Prostate gland (tissue), 2 donors: ENCODE data around the gene PRAMEF20. TPM values are rescaled to one million over a fixed set of nuclear protein-coding genes. Genes with fewer than 3 reads are reported as not detected.
"Not testable (repeated sequence)": the region's sequence is repeated elsewhere in the genome, so short reads cannot be mapped to it uniquely, and the experiment has no call there.

Source experiments
- DNase-seq: peaks from one replicate; pipeline ENCODE4 v3.0.0-alpha.2; 2019; ENCODE audit warnings: low spot score
- H3K27ac ChIP-seq, 2 donors: fragments of 200-600 bp; sonication (generic); 2 replicates each; pipeline ENCODE4 v1.5.1; 2017 to 2019
- H3K27me3 ChIP-seq: fragments of 200-600 bp; sonication (generic); replicated peaks from 2 replicates; pipeline ENCODE4 v1.5.1; 2019; ENCODE audit not compliant: insufficient read depth
- H3K36me3 ChIP-seq, 2 donors: fragments of 200-600 bp; sonication (generic); 1 replicate in 1 of 2; 2 replicates in 1 of 2; pipeline versions ENCODE4 v1.5.1 to v1.8.1; 2017 to 2019
- H3K4me1 ChIP-seq: fragments of 200-600 bp; sonication (generic); replicated peaks from 2 replicates; pipeline ENCODE4 v1.5.1; 2019
- H3K4me3 ChIP-seq, 2 donors: fragments of 200-600 bp; sonication (generic); 2 replicates each; pipeline ENCODE4 v1.5.1; 2017 to 2019
- H3K9me3 ChIP-seq: fragments of 200-600 bp; sonication (generic); 2 replicates; pipeline ENCODE4 v1.5.1; 2017
- WGBS: methylation state at CpG from one replicate; pipeline ENCODE4 v1.1.5; 2018; 5-methylcytosine and 5-hydroxymethylcytosine counted together
- intact Hi-C: fragments of 100-400 bp; cut with DNase I; formaldehyde crosslinking; loops from one replicate; pipeline ENCODE4 v1.14.2; 2022
- total RNA-seq, 2 donors: library from RNA; depleted of rRNA; stranded (reverse); fragments of >200 nt; gene quantifications; one replicate each; pipeline ENCODE4 v1.1.0, GENCODE V29; 2016

The PRAMEF20 gene
- total RNA-seq, result not detected

DNA sequence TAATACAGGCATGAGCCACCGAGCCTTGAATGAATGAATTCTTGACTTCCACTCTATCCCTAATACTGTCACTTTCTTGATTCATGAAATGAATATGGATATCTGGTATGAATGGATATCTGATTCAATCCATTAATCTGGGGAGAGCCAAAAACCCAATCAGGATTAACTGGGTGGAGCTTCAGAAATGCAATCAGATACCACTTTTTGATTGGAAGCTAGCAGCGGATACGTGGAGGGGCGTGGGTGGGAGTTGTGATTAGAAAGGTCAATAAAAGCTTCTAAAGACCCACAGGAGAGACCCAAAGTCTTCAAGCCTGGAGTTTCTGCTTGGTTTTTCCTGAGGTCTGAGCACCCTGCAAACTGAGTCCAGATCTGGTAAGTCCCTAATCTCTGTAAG lies at the start of gene PRAMEF20:
Gene PRAMEF20 (plus strand): TSS at position 301 of the 400 bp plus-strand sequence. CDS start 5,905 bp downstream, outside the sequence.
- H3K4me3 ChIP-seq, DNase-seq, H3K9me3 ChIP-seq, H3K36me3 ChIP-seq, H3K27me3 ChIP-seq, H3K27ac ChIP-seq, intact Hi-C loops, H3K4me1 ChIP-seq: not testable (repeated sequence)
- WGBS, result 74% methylated on average over 4 of the region's 4 CpGs

DNA sequence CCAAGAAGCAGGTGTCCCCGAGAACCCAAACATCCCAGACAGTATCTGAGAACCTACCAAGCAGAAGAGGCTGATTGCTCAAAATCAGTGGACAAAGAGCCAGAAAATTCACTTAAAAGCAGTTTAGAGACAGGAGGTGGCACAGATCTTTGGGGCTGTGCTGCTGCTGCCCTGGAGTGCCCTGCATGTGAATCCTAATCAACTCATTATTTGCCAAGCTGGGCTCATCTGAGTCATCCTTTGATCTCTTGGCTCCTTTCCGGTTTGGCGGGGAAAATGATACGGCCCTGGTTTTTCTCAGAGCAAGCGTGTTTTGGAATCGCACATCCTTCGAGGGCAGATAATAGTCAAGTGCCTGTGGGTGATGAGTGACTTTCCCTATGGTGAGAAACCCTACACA lies 47.9 kb upstream of the PRAMEF20 start:
- H3K4me3 ChIP-seq, DNase-seq: not testable (repeated sequence)
- WGBS, result 80% methylated on average over 1 of the region's 7 CpGs

DNA sequence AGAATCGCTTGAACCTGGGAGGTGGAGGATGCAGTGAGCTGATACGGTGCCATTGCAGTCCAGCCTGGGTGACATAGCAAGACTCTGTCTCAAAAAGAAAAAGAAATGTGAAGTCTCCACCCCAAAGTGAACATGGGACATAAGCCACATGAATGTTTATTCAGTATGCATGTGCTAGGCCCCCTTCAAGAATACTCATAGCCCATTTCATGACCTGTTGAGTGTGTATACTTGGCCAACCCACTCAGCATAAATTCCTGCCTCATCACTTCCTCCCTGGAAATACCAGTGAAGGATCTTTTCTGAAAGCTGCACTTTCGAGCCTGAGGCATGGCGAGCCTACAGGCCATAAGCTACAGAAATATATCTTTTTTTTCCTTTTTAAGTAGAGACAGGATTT lies 45.3 kb upstream of the PRAMEF20 start:
- H3K4me3 ChIP-seq, H3K4me1 ChIP-seq, intact Hi-C loops, H3K27ac ChIP-seq, H3K27me3 ChIP-seq, H3K9me3 ChIP-seq, DNase-seq, H3K36me3 ChIP-seq: not testable (repeated sequence)
- 87% methylated on average over 4 of the region's 4 CpGs for WGBS

More for the DNA sequence above, 47.9 kb upstream of the PRAMEF20 start:
- H3K9me3 ChIP-seq, H3K36me3 ChIP-seq, H3K27ac ChIP-seq, H3K4me1 ChIP-seq, H3K27me3 ChIP-seq, intact Hi-C loops: not testable (repeated sequence)

DNA sequence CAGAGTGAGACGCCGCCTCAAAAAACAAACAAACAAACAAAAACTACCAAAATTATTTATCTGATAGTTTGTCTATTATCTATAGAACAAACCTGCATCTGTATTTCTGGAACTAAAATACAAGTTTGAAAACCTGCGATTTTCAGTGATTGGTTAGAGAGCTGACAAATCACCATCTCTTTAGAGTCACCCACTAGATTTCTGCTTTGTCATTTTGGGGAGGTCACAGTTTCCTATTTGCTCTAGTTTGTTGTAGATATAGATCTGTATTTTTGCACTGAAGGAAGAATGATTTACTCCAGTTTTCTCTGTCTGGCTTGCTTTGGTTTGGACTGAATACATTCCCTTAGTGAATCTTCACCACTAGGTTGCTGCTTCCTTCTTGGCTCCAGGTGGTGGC lies 43.7 kb upstream of the PRAMEF20 start:
- H3K36me3 ChIP-seq, intact Hi-C loops, H3K27ac ChIP-seq, DNase-seq, H3K4me1 ChIP-seq, H3K4me3 ChIP-seq, H3K9me3 ChIP-seq, H3K27me3 ChIP-seq: not testable (repeated sequence)
- WGBS, result 84% methylated on average over 3 of the region's 3 CpGs

DNA sequence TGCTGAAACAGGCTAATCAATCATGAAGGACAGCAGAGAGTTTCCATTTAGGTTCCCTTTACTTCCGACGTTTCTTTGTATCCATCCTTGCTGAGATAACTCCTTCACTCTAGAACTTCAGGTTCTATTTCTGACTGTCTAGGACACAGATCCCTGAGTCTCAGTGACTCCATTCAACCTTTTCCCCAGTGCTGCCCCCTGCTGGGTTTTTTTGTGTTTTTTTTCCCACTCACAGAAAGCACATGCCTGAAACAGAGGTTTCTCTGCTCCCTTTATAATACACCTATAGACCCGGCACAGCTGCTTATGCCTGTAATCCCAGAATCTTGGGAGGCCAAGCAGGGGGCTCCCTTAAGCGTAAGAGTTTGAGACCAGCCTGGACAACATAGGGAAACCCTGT lies 41.7 kb upstream of the PRAMEF20 start:
- H3K4me1 ChIP-seq, H3K4me3 ChIP-seq, H3K9me3 ChIP-seq, H3K36me3 ChIP-seq, H3K27me3 ChIP-seq, intact Hi-C loops, H3K27ac ChIP-seq, DNase-seq: not testable (repeated sequence)
- WGBS, result 76% methylated on average over 4 of the region's 4 CpGs

DNA sequence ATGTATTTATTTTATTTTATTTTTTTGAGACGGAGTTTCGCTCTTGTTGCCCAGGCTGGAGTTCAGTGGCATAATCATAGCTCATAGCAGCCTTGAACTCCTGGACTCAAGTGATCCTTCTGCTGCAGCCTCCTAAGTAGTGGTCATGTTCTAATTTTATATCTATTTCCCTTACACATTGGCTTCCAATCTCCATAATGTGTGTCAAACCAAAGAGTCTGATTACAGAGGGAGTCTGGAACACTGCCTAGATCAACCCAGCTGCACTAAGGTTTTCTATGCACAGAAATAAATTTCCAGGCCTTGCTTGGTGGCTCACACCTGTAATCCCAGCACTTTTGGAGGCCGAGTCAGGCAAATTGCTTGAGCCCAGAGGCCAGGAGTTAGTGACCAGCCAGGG lies 31.3 kb upstream of the PRAMEF20 start:
- H3K4me3 ChIP-seq, intact Hi-C loops, DNase-seq, H3K27me3 ChIP-seq, H3K4me1 ChIP-seq, H3K27ac ChIP-seq, H3K9me3 ChIP-seq, H3K36me3 ChIP-seq: not testable (repeated sequence)
- 81% methylated on average over 3 of the region's 3 CpGs for WGBS

DNA sequence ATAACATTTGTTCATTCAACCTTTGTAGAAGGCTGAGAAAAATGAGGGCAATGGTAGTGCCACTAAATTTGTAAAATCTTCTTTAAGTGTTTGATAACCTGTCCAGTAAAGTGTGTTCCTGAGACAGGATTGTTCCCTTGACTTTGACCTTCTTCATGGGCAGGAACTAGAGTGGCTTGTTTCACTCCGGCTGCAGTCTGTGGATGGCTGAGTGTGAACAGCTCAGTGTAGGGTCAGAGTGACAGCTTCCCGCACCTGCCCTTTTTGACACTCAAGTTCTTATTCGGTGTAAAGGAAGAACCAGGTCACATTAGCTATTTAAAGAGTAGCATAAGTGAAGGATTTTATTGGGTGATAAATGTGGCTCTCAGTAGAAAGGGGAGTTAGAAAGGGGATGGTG lies 29.9 kb upstream of the PRAMEF20 start:
- H3K4me1 ChIP-seq, intact Hi-C loops: not testable (repeated sequence)
- WGBS, result 49% methylated on average over 3 of the region's 3 CpGs

DNA sequence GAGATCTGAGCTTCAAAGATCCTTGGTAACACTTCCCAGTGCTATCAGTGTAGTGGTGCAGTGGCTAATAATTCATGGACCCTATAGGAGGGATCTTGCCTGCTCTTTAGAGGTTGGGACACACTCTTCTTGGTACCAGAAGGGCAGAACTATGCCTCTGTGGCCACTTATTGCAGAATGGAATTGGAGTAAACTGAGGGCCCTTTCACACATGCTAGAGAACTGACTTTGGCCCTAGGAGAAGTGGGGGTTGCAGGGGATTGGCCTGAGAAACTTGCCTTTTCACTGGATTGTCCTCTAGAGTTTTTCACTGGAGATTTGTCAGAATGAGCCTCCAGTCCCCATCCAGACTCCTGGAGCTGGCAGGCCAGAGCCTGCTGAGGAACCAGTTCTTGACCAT lies 20.9 kb upstream of the PRAMEF20 start, which contains the start of gene PRAMEF17:
Gene PRAMEF17 (plus strand): TSS at position 301 of the 400 bp plus-strand sequence. CDS start 26 bp downstream, at position 327.
- H3K36me3 ChIP-seq, H3K27me3 ChIP-seq, H3K4me1 ChIP-seq, intact Hi-C loops, H3K9me3 ChIP-seq, H3K27ac ChIP-seq, H3K4me3 ChIP-seq, DNase-seq: not testable (repeated sequence)

More for the DNA sequence above, 29.9 kb upstream of the PRAMEF20 start:
- not testable (repeated sequence) for H3K27me3 ChIP-seq, H3K4me3 ChIP-seq, H3K9me3 ChIP-seq, H3K27ac ChIP-seq, DNase-seq, H3K36me3 ChIP-seq

DNA sequence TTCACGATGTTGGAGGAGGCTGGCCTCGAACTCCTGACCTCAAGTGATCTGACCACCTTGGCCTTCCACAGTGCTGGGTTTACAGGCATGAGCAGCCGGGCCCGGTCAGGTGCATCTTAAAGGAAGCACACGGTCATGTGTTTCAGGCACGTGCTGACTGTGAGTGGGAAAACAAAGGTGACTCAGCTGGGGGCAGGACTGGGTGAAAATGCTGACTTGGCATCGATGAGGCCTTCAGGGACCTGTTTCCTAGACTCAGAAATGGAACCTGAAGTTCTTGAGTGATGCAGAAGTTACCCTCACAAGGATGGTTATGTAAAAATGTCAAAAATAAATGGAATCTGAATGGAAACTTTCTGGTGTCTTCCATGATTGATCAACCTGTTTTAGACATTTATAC lies 17.2 kb upstream of the PRAMEF20 start:
- H3K4me1 ChIP-seq, H3K27ac ChIP-seq, H3K9me3 ChIP-seq, H3K27me3 ChIP-seq, H3K36me3 ChIP-seq, intact Hi-C loops, H3K4me3 ChIP-seq, DNase-seq: not testable (repeated sequence)
- WGBS, result 82% methylated on average over 7 of the region's 7 CpGs

DNA sequence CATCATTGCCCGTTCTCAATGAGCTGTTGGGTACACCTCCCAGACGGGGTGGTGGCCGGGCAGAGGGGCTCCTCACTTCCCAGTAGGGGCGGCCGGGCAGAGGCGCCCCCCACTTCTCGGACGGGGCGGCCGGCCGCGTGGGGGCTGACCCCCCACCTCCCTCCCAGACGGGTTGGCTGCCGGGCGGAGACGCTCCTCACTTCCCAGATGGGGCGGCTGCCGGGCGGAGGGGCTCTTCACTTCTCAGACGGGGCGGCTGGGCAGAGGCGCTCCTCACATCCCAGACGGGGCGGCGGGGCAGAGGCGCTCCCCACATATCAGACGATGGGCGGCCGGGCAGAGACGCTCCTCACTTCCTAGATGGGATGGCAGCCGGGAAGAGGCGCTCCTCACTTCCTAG lies 15.5 kb upstream of the PRAMEF20 start:
- 93% methylated on average over 21 of the region's 32 CpGs for WGBS
- H3K4me3 ChIP-seq, H3K4me1 ChIP-seq, H3K36me3 ChIP-seq, H3K27me3 ChIP-seq, DNase-seq, H3K9me3 ChIP-seq, H3K27ac ChIP-seq, intact Hi-C loops: not testable (repeated sequence)

DNA sequence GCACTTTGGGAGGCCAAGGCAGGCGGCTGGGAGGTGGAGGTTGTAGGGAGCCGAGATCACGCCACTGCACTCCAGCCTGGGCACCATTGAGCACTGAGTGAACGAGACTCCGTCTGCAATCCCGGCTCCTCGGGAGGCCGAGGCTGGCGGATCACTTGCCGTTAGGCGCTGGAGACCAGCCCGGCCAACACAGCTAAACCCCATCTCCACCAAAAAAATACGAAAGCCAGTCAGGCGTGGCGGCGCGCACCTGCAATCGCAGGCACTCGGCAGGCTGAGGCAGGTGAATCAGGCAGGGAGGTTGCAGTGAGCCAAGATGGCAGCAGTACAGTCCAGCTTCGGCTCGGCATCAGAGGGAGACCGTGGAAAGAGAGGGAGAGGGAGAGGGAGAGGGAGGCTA lies 14.9 kb upstream of the PRAMEF20 start:
- H3K27ac ChIP-seq, H3K4me3 ChIP-seq, H3K27me3 ChIP-seq, H3K4me1 ChIP-seq, H3K9me3 ChIP-seq, H3K36me3 ChIP-seq, intact Hi-C loops, DNase-seq: not testable (repeated sequence)
- WGBS, result 95% methylated on average over 22 of the region's 22 CpGs
